GM04503 (cell line): ENCODE data around the gene ARIH1.

Source experiments
- DNase-seq: peaks from one replicate; pipeline ENCODE4 v3.0.0-alpha.2; 2012; ENCODE audit warnings: low read depth

The ARIH1 gene

GRCh38 chr15:72540606-72541237, 66.6 kb downstream of the ARIH1 start:
- DNase-seq = no peak

DNA sequence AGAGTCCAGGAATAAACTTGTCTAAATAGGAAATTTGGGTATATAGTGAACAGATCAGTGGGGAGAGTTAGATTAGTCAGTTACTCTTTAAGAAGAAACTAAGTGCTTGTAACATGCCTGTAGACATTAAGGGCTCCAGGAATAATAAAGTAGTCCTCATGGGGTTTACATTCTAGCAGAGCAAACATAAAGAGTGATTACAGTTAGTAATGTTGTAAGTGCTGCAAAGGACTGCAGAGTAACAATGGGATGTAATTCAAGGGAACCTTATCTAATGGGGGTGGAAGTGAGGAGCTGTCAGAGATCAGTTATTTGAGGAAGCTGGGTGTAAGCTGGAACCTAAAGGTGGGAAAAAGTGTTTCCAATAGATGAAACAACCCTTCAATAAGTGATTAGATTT, 67.5 kb downstream of the ARIH1 start:
- no peak for DNase-seq

DNA sequence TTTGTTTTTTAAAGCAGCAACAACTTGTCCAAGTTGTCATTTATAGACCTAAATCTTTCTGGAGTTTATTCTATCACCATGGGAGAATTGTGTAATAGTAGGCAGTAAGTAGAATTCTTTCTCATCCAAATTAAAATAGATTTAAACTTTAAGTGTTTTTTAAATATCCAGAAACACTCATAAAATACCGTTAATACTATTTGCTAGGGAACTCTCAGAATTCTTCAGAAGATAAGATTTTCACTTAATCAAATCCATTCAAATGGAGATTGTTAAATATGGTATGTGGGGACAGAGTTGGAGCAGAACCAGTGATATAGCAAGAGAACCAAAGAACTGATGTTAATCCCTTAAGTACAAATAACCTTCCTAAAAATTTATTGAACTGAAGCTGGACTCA, 71.0 kb downstream of the ARIH1 start:
- no peak for DNase-seq

GRCh38 chr15:72554471-72555425, 80.6 kb downstream of the ARIH1 start:
- no peak for DNase-seq

GRCh38 chr15:72559781-72560180, 85.7 kb downstream of the ARIH1 start:
- no peak for DNase-seq

DNA sequence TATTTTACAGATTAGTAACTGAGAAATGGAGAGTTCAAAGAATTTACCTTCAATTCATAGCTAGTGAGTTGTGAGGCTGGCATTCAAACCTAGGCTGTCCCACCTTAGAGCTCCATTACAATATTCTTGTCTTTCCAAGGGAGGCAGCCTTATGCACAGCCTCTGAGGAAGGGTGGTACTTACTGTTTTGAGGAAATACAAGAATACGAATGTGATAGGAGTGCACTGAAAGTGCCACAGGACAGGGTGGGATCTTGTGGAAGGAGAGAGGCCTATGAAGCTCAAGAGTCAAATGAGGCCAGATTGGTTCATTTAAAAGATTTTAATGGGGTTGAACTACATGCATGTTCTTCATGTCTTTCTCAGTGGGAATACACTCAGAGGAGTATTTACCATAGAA, 86.3 kb downstream of the ARIH1 start:
- no peak for DNase-seq

- DNase-seq = no peak
Observed at GRCh38 chr15:72562386-72562785, 88.3 kb downstream of the ARIH1 start.

- no peak for DNase-seq
Observed at GRCh38 chr15:72562878-72563277, 88.7 kb downstream of the ARIH1 start.

GRCh38 chr15:72564091-72564490, 90.0 kb downstream of the ARIH1 start:
- no peak for DNase-seq

- no peak for DNase-seq
Observed at GRCh38 chr15:72566973-72567372, 92.8 kb downstream of the ARIH1 start.

GRCh38 chr15:72570059-72570458, 95.9 kb downstream of the ARIH1 start:
- no peak for DNase-seq

- DNase-seq = no peak
Observed at GRCh38 chr15:72579814-72580213, 105.7 kb downstream of the ARIH1 start.

- no peak for DNase-seq
Observed at GRCh38 chr15:72584006-72584405, 109.9 kb downstream of the ARIH1 start.

GRCh38 chr15:72585025-72585424, 110.9 kb downstream of the ARIH1 start:
- no peak for DNase-seq

DNA sequence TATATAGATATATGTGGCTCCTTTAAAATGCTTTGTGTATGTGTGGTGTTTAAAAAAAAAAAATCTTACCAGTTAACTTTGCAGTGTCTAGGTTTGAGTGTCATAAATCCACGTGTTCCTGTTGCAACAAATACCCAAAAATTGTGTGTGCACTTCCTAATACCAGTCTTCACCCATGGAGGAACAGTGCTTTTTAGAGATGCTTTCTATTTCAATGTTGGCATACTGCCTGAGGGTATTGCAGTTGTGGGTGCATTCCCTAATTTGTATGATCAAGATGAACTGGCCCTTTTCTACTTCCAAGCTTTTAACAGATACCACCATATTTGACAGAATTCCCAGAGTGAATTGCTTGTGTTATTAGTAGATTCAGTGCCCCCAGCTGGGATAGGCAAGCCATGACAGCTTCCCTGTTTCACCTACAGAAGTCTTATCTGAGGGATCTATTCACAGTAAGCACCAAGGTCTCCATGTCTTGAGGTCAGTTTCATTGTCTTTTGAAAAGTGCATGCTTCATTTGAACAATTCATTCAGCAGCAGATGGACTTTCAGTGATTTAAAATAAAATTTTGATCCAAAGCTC, 111.4 kb downstream of the ARIH1 start:
- DNase-seq = no peak

DNA sequence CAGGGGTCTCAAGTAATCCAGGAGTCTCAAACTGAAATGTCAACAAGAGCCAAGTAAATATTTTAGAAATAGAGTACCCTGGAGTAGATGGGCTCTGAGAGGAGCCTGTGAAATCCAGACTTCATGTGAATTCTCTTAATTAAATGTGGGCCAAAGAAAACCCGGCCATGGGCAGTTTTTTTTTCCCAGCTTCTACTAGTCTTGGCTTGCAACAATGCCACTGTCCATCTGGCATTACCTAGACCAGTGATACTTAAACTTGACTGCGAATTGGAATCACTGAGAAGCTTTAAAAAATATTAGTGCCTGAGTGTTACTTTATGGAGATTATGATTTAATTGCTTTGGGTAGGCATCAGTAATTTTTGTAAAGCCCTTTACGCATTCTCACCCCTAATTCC, 114.0 kb downstream of the ARIH1 start:
- DNase-seq = no peak

DNA sequence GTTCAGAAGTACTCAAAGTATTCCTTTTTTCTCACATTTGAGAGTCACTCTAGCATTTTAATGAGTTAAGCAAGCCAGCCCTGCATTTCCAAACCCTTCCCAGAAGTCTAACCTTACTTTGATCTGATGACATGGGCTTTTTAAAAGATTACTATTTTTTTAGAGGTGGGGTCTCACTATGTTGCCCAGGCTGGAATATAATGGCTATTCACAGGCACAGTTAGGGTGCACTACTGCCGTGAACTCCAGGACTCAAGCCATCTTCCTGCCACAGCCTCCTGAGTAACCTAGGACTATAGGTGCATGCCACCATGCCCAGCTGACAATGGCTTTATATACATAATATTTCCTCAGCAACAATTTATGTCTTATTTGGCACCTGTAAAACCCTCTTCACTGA, 116.3 kb downstream of the ARIH1 start:
- no peak for DNase-seq

DNA sequence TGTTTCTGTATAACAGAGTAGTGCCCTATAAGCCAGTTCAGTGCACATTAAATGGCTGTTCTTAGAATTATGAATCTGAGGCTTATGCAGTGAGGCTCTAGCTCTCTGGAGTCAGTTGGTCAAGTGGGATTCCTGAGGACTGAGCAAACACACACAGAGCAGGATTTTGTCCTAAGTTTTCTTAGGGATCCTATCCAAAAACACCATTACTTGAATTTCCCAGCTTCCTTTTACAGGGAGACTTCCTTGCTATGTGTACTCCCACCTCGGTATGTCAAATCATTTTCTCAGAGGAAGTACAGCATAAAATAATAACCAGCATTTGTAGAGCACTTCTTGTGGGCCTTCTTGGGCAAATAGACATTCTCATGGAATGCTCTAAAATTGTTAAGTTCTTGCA, 117.2 kb downstream of the ARIH1 start:
- peak; percentile 36 for DNase-seq

DNA sequence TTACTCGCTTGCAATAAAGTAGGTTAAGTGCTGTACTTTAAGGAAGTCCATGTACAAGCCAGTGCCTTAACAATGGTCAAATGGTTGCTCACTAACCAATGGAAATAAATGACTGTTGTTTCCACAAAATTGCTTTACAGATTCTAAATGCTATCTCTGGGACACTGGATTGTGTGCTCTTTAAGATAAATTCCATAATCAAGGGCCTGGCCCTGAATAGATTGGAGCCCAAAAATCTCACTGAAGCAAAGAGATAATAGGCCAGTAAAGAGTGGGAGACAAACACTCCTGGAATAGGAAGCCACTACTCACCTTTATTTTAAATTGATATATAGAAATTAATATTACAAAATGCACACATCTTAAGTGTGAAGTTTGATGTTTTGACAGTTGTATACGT, 118.0 kb downstream of the ARIH1 start:
- DNase-seq = no peak

GRCh38 chr15:72592676-72593075, 118.5 kb downstream of the ARIH1 start:
- DNase-seq = no peak

DNA sequence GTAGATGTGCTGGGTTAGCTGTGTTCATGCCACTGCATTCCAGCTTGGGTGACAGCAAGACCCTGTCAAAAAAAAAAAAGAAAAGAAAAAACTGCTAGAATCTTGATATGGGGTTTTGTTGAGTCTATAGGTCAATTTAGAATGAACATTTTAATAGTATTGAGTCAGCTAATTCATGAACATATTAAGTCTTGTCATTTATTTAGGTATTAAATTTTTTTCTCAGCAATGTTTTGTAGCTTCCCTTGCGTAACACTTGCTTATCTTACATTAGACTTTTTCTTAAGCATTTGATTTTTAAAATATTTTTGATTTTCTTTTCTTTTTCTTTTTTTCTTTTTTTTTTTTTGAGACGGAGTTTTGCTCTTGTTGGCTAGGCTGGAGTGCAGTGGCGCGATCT, 119.7 kb downstream of the ARIH1 start:
- DNase-seq = no peak

GRCh38 chr15:72599855-72600464, 125.8 kb downstream of the ARIH1 start:
- peak; percentile 11 for DNase-seq

GRCh38 chr15:72604794-72605193, 130.7 kb downstream of the ARIH1 start:
- DNase-seq = no peak
